Small intestine (tissue), 7 donors: Measurements from ENCODE around the gene TUBA1A. TPM values are rescaled to one million over a fixed set of nuclear protein-coding genes. Genes with fewer than 3 reads are reported as not detected.

ENCODE experiments used
- DNase-seq, 2 donors: peaks; one replicate each; pipeline versions ENCODE4 v3.0.0 to v3.0.0-alpha.2; 2013
- FAIRE-seq: peaks from 2 replicates; lab custom pipeline; 2012; peaks lifted over from hg19 to GRCh38; lab: Jason Lieb, UNC
- H3K27ac ChIP-seq, 3 donors: one replicate each; pipeline ENCODE4 v1.5.1; 2013; ENCODE audit warnings: low read length in 2 of 3, mild to moderate bottlenecking in 2 of 3, control low read depth in 1 of 3, inconsistent platforms in 1 of 3, low read depth in 1 of 3, moderate library complexity in 1 of 3
- H3K27me3 ChIP-seq, 3 donors: one replicate each; pipeline ENCODE4 v1.6.1; 2013; ENCODE audit warnings: low read length in 3 of 3, inconsistent platforms in 1 of 3; ENCODE audit not compliant: control insufficient read depth in 3 of 3, insufficient read depth in 3 of 3
- H3K36me3 ChIP-seq, 3 donors: one replicate each; pipeline ENCODE4 v1.6.1; 2013; ENCODE audit warnings: low read length in 3 of 3, inconsistent platforms in 1 of 3, low read depth in 1 of 3, mild to moderate bottlenecking in 1 of 3, moderate library complexity in 1 of 3; ENCODE audit not compliant: control insufficient read depth in 3 of 3, insufficient read depth in 2 of 3
- H3K4me1 ChIP-seq, 3 donors: one replicate each; pipeline ENCODE4 v1.6.1; 2013; ENCODE audit warnings: low read length in 2 of 3, inconsistent platforms in 1 of 3, low read depth in 1 of 3, mild to moderate bottlenecking in 1 of 3, moderate library complexity in 1 of 3; ENCODE audit not compliant: control insufficient read depth in 3 of 3, insufficient read depth in 2 of 3
- H3K4me3 ChIP-seq, 3 donors: one replicate each; pipeline ENCODE4 v1.5.1; 2013; ENCODE audit warnings: low read length in 3 of 3, control low read depth in 1 of 3, inconsistent platforms in 1 of 3, low read depth in 1 of 3, mild to moderate bottlenecking in 1 of 3, moderate library complexity in 1 of 3
- H3K9me3 ChIP-seq, 2 donors: one replicate each; pipeline ENCODE4 v1.6.1; 2013; ENCODE audit warnings: low read depth in 1 of 2, low read length in 1 of 2; ENCODE audit not compliant: control insufficient read depth in 2 of 2, insufficient read depth in 1 of 2
- WGBS, 3 donors: extraction: QIAGEN DNeasy Blood & Tissue Kit; methylation state at CpG; one replicate each; pipeline ENCODE4 v1.1.7; 2013; 5-methylcytosine and 5-hydroxymethylcytosine counted together
- polyA plus RNA-seq, 4 donors: library from polyadenylated mRNA; stranded (reverse) in 3 of 4; unstranded in 1 of 4; fragments of 200-250 nt in 3 of 4; fragments of 120-200 nt in 1 of 4; gene quantifications; one replicate each; pipeline versions ENCODE4 v1.2.1 to v1.2.3, GENCODE V29; 2013
- donor health status: healthy with polysubstance abuse.
- donor health status: control.
- donor health status: control.
- donor health status: Bipolar disorder and iron deficiency.
- donor health status: healthy.

Gene TUBA1A
- polyA plus RNA-seq, 4 donors = 9.8 to 158 (median 73.6) TPM

DNA sequence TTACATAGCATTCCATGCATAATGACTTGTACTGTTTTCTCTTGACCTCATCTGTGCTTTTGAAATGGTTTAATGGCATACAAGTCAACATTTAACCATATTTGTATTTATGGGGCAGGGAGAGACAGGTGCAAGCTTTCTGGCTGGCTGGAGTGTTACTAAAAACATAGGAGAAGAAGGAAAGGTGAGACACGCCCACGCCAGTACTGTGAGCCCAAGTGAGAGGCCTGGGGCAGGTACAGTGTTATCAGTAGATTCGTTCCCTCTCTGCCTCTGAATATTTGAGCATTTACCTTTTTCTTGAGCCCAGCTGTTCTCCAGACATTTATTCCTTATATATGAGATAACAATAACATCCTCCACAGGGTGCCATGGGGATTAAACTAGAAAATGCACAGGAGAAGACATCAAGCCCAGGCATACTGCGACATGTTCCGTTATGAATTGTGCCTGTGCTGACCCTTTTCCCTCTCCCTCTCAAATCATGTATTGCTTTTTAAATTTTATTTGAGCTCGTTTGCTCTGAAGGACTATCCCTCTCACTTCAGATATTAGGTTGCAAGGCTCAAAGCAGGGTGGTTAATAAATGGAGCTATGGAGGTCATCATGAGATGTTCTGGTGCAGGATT, 41.4 kb upstream of the TUBA1A start:
- no peak for DNase-seq
- H3K9me3 ChIP-seq = no peaks in the 10 kb centered on the region
- 47 to 83% (median 62%) methylated on average over 6 of the region's 6 CpGs for WGBS, 3 donors
- no peaks in the 10 kb centered on the region for H3K36me3 ChIP-seq
- H3K4me3 ChIP-seq = no peak overlapping the region
- peaks cover 0 to 16% (median 0%) of the 10 kb centered on the region in 3 donors for H3K4me1 ChIP-seq
- no peak overlapping the region for H3K27ac ChIP-seq
- H3K27me3 ChIP-seq = no peaks in the 10 kb centered on the region
- no peak for FAIRE-seq

DNA sequence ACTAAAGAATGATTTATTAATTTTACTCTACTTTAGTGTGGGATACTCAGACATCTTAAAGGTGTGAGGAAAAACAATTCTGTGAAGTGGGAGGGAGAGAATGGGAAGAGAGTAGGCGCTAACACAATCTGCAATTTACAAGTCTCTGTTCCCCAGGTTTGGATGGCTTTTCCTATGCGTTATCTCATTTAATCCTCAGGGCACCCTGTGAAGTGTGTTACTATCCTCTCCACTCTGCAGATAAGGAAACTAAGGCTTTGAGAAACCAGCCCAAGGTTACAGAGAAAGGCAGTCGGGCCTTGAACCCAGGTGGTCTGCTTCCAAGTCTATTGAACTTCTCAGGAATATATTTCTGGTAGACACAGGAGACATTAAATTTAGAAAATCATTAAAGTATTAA, 39.8 kb upstream of the TUBA1A start:
- H3K9me3 ChIP-seq = no peaks in the 10 kb centered on the region
- no peak overlapping the region for H3K4me3 ChIP-seq
- H3K4me1 ChIP-seq = peaks cover 0 to 12% (median 0%) of the 10 kb centered on the region in 3 donors
- no peaks in the 10 kb centered on the region for H3K36me3 ChIP-seq
- no peaks in the 10 kb centered on the region for H3K27me3 ChIP-seq
- DNase-seq = no peak
- H3K27ac ChIP-seq = no peak overlapping the region
- no peak for FAIRE-seq
- WGBS, 3 donors = 82 to 93% (median 86%) methylated on average over 3 of the region's 3 CpGs

DNA sequence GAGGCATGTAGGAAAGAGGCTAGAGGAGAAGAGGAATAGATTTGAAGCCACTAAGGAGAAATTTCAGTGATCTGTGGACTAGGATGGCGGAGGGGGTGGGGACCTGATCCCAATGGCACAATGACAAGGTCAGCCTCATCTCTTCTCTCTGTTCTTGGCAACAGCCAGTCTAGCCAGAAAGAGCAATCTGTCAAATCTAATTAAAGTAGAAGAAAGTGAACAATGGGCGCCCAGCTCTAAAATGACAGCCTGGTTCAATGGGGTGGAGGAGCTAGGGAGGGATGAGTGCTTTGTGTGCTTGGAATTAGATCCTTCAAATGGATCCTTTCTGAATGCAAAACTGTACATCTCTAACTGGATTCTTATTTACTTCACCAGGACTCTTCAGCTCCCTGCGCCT, 38.8 kb upstream of the TUBA1A start:
- Histone ChIP-seq H3K27me3 (no peaks in the 10 kb centered on the region), H3K4me1 (peaks cover 0 to 7% (median 0%) of the 10 kb centered on the region in 3 donors), H3K36me3 (no peaks in the 10 kb centered on the region), H3K27ac (no peak overlapping the region), H3K4me3 (no peak overlapping the region), H3K9me3 (no peaks in the 10 kb centered on the region)
- 95 to 97% (median 96%) methylated on average over 3 of the region's 3 CpGs for WGBS, 3 donors
- DNase-seq (no peak), FAIRE-seq (no peak)

- no peak overlapping the region for H3K27ac ChIP-seq
- WGBS, 3 donors = 66 to 72% (median 68%) methylated on average over 7 of the region's 7 CpGs
- no peak for FAIRE-seq
- no peak for DNase-seq
- H3K4me3 ChIP-seq = no peak overlapping the region
- no peaks in the 10 kb centered on the region for H3K36me3 ChIP-seq
- H3K9me3 ChIP-seq = no peaks in the 10 kb centered on the region
- peaks cover 0 to 2% (median 0%) of the 10 kb centered on the region in 3 donors for H3K4me1 ChIP-seq
- no peaks in the 10 kb centered on the region for H3K27me3 ChIP-seq
These were observed 36.8 kb upstream of the TUBA1A start for GRCh38 chr12:49225576-49226166.

GRCh38 chr12:49223590-49224369, 34.9 kb upstream of the TUBA1A start:
- no peak for DNase-seq
- Histone ChIP-seq H3K4me1 (peaks cover 0 to 2% (median 0%) of the 10 kb centered on the region in 3 donors), H3K9me3 (no peaks in the 10 kb centered on the region), H3K27ac (no peak overlapping the region), H3K27me3 (no peaks in the 10 kb centered on the region), H3K36me3 (no peaks in the 10 kb centered on the region), H3K4me3 (no peak overlapping the region)
- no peak for FAIRE-seq
- 88 to 90% (median 90%) methylated on average over 3 of the region's 3 CpGs for WGBS, 3 donors

- Histone ChIP-seq H3K9me3 (no peaks in the 10 kb centered on the region), H3K4me1 (peaks cover 0 to 2% (median 0%) of the 10 kb centered on the region in 3 donors), H3K27me3 (no peaks in the 10 kb centered on the region), H3K4me3 (no peak overlapping the region), H3K36me3 (no peaks in the 10 kb centered on the region), H3K27ac (peak overlapping the region in 2 of 3 donors; percentile 65 to 92)
- no peak for DNase-seq
- WGBS, 3 donors = 88 to 95% (median 95%) methylated on average over 1 of the region's 1 CpG
- no peak for FAIRE-seq
These were observed 34.2 kb upstream of the TUBA1A start for GRCh38 chr12:49223122-49223521.

DNA sequence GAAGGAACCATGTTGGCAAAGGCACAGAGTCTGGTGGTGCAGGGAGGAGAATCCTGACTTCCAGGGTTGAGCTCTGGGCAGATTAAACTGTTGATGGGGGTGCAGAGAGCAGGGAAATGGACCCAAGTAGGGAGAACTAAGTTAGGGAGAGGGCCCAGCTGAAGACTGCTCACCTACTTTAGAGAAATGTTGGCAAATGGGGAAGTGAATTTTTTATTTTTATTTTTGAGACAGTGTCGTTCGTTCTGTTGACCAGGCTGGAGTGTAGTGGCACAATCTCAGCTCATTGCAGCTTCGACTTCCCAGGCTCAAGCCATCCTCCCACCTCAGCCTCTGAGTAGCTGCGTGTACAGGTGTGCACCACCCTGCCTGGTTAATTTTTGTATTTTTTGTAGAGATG, 32.1 kb upstream of the TUBA1A start:
- no peak overlapping the region for H3K27ac ChIP-seq
- 86 to 94% (median 86%) methylated on average over 4 of the region's 4 CpGs for WGBS, 3 donors
- FAIRE-seq (no peak), DNase-seq (no peak)
- no peaks in the 10 kb centered on the region for H3K9me3 ChIP-seq
- peaks cover 0 to 2% (median 0%) of the 10 kb centered on the region in 3 donors for H3K4me1 ChIP-seq
- no peak overlapping the region for H3K4me3 ChIP-seq
- H3K27me3 ChIP-seq = no peaks in the 10 kb centered on the region
- no peaks in the 10 kb centered on the region for H3K36me3 ChIP-seq

- 50 to 72% (median 63%) methylated on average over 11 of the region's 11 CpGs for whole genome bisulfite sequencing, 3 donors
- Histone ChIP-seq H3K4me1 (peaks cover 0 to 6% (median 0%) of the 10 kb centered on the region in 3 donors), H3K4me3 (no peak overlapping the region), H3K36me3 (no peaks in the 10 kb centered on the region), H3K27me3 (no peaks in the 10 kb centered on the region), H3K9me3 (no peaks in the 10 kb centered on the region), H3K27ac (no peak overlapping the region)
- DNase-seq (peak in 1 of 2 donors; percentile 17), FAIRE-seq (no peak)
These were observed 30.6 kb upstream of the TUBA1A start for GRCh38 chr12:49219417-49220026.
